HUES6 (cell line): ENCODE data around the gene UTF1.

Source experiments
- H3K27ac ChIP-seq: 2 replicates; pipeline ENCODE4 v1.7.0; 2013; ENCODE audit warnings: low read depth, mild to moderate bottlenecking, low read length, inconsistent platforms
- H3K27me3 ChIP-seq: 2 replicates; pipeline ENCODE4 v1.6.1; 2013; ENCODE audit warnings: low read length; ENCODE audit not compliant: control insufficient read depth, insufficient read depth
- H3K36me3 ChIP-seq: 2 replicates; pipeline ENCODE4 v1.6.1; 2013; ENCODE audit warnings: low read length; ENCODE audit not compliant: control insufficient read depth, insufficient read depth
- H3K4me1 ChIP-seq: 2 replicates; pipeline ENCODE4 v1.6.1; 2013; ENCODE audit warnings: low read length; ENCODE audit not compliant: control insufficient read depth, insufficient read depth
- H3K4me3 ChIP-seq: 2 replicates; pipeline ENCODE4 v1.5.1; 2013; ENCODE audit warnings: low read depth, low read length
- H3K9ac ChIP-seq: one replicate; pipeline ENCODE4 v1.6.1; 2013; ENCODE audit warnings: mild to moderate bottlenecking, low read length
- H3K9me3 ChIP-seq: 2 replicates; pipeline ENCODE4 v1.6.1; 2013; ENCODE audit warnings: low read depth, low read length; ENCODE audit not compliant: control insufficient read depth, insufficient read depth

Gene UTF1

DNA sequence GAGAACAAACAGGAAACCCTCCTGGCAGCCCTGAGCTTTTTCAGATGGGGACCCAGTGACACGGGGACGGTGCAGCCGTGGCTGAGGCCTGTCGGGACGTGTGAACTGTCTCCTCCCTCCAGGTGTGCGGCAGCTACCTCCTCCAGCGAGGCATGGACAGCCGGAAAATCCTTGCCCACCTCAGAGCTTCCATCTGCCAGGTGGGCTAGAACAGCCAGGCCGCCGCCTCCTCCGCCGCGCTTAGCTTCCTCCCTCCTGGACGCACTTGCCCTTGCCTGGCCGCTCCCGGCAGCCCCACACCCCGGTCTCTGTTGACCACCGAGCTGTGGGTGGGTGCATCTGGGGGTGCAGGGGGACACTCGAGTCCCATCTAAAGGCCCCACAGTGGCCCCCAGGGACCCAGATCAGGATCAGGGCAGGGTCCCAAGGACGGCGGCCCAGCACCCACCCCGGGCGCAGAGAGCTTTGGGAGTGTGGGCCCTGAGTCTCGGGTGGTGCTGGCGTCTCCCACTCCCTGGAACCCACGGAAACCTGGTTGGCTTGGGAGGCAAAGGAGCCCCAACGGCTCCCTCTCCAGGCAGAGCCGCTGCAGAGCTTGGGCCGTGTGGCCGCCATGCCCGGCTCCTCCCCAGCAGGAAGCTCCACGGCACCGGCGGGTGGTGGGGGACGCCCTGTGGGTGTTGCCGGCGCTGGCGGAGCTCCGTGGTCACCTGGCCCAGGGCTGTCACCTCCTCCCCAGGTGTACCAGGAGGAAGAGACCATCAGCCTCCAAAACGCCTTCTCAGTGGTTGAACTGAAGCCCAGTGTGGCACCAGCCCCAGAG, 32.9 kb upstream of the UTF1 start:
- H3K27ac ChIP-seq = 0 out of 2 replicates have a peak overlapping the region, but pooled peaks have one; percentile 31
- no peaks in the 10 kb centered on the region; the same call in 1 of the 2 replicates for H3K36me3 ChIP-seq
- H3K9ac ChIP-seq = no peak overlapping the region
- H3K4me3 ChIP-seq = no peak overlapping the region
- H3K27me3 ChIP-seq = no peaks in the 10 kb centered on the region
- H3K9me3 ChIP-seq = peaks cover under 1% of the 10 kb centered on the region; the same call in 1 of the 2 replicates
- H3K4me1 ChIP-seq = peaks cover 5% of the 10 kb centered on the region; the same call in 1 of the 2 replicates

DNA sequence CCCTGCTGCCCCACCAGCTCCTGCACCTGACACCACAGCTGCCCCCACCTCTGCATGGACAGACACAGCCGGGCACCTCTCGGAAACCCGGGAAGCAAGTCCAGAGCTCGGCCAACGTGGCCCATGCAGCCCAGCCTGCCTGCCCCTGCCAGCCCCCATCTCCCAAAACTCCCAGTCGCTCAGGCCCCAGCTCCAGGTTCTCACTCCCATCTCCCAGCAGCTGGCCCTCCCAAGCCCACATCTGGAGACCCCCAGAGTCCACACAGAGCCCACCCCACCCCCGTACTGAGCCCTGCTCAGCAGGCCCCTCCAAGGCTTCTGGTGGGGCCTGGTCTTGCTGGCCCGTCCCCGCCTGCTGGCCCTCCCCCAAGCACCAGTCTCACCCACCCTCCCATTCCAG, 32.2 kb upstream of the UTF1 start:
- Histone ChIP-seq H3K9me3 (no peaks in the 10 kb centered on the region), H3K27ac (no peak overlapping the region), H3K9ac (no peak overlapping the region), H3K36me3 (no peaks in the 10 kb centered on the region; the same call in none of the 2 replicates), H3K27me3 (no peaks in the 10 kb centered on the region), H3K4me3 (no peak overlapping the region), H3K4me1 (peaks cover 5% of the 10 kb centered on the region; the same call in 1 of the 2 replicates)

DNA sequence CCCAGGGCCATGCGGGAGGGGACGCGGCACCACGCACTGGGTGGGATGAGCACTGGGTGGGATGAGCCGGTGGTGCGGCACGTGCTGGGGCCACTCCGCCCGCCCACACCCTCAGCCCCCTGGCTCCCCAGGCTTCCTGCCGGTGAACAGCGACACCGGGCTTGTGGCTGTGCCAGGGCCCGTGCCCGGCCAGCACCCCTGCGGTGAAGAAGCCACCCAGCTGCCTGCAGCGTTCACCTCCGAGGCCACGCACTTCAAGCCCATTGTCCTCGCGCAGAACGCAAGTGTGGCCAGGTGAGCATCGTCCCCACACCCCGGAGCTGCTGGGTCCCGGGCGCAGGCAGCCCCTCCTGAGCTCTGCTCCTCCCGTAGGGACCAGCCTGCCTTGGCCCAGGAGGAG, 31.8 kb upstream of the UTF1 start:
- no peaks in the 10 kb centered on the region; the same call in none of the 2 replicates for H3K36me3 ChIP-seq
- no peak overlapping the region for H3K27ac ChIP-seq
- H3K27me3 ChIP-seq = no peaks in the 10 kb centered on the region
- H3K4me3 ChIP-seq = no peak overlapping the region
- H3K9ac ChIP-seq = no peak overlapping the region
- H3K4me1 ChIP-seq = peaks cover 5% of the 10 kb centered on the region; the same call in 1 of the 2 replicates
- no peaks in the 10 kb centered on the region for H3K9me3 ChIP-seq

DNA sequence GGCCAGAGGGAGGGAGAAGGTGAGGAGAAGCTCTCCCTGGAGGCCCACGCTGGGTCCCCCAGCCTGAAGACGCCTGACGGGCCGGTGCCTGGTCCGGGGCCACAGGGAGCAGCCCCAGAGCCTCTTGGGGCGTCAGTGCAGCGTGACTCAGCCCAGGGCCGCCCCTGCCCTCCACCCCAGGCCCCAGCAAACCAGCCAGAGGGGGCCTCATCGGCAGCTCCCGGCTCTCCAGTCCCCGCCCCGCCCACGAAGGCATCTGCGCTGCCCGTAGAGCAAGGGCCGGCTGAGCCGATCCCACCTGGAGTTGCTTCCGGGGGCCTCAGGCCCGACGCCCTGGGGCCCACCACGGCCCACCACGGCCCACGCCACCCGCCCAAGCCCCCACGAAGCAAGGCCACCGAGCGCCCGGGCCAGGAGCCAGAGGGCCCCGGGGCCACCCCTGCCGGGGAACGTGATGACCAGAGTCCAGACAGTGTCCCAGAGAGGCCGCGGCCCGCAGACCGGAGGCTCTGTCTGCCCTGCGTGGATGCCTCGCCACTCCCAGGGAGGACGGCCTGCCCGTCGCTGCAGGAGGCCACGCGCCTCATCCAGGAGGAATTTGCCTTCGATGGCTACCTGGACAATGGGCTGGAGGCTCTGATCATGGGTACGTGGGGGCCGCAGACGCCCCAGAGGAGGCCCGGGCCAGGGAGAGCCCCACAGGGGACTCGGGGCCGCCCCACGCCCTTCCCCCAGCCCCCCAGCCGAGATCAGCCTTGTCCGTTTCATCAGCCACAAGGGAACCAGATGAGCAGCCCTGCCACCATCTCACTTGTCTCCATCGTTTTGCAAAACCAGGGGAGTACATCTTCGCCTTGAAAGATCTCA, 31.2 kb upstream of the UTF1 start:
- no peaks in the 10 kb centered on the region for H3K9me3 ChIP-seq
- H3K4me3 ChIP-seq = no peak overlapping the region
- H3K4me1 ChIP-seq = peaks cover 5% of the 10 kb centered on the region; the same call in 1 of the 2 replicates
- no peaks in the 10 kb centered on the region; the same call in none of the 2 replicates for H3K36me3 ChIP-seq
- no peak overlapping the region for H3K9ac ChIP-seq
- H3K27ac ChIP-seq = no peak overlapping the region
- H3K27me3 ChIP-seq = no peaks in the 10 kb centered on the region

DNA sequence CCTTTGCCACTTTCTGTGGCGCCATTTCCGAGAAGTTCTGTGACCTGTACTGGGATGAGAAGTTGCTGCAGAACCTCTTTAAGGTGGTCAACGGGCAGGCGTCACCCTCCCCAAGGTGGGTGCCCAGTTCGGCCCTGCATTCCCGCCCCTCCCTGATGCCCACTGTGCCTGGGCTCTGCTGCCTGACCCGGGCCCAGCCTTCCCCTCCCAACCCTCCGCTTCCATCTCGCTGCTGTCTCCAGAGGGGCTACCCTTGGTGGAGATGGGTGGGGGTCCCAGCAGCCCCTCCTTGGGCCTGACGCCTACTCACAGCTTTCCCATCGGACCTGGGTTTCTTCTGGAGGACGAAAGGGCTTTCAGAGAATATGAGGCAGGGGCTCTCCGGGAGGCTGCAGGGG, 30.5 kb upstream of the UTF1 start:
- H3K9ac ChIP-seq = no peak overlapping the region
- H3K4me1 ChIP-seq = peaks cover 5% of the 10 kb centered on the region; the same call in 1 of the 2 replicates
- no peaks in the 10 kb centered on the region; the same call in none of the 2 replicates for H3K36me3 ChIP-seq
- H3K9me3 ChIP-seq = no peaks in the 10 kb centered on the region
- H3K4me3 ChIP-seq = no peak overlapping the region
- H3K27ac ChIP-seq = no peak overlapping the region
- no peaks in the 10 kb centered on the region for H3K27me3 ChIP-seq

DNA sequence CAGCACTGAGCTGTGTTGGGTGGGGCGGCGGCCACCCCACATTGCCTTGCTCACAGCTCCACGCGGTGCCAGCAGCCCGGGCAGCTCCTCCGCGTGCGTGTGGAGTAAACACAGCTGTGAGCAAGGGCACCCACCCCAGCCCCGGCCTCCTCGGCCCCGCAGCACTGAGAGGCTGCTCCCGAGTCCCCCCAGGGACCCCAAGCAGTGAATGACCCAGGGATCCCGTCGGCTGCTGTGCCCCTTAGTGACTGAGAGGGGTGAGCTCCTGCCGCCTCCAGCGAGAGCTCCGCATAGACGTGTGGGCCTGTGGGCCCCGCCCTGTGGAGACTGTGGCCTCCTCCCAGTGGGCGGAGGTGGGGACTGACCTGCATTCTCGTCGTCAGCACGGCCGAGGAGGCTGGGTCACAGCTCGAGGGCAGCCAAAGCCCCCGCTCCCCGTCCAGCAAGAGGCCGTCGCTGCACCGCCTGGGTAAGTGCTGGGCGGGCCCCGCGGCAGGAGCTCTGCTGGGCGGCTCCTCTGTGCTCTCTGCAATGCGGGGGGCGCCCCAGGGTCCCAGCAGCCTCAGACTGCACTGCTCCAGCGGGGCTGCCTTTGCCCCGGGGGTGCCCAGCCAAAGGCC, 29.9 kb upstream of the UTF1 start:
- H3K27me3 ChIP-seq = no peaks in the 10 kb centered on the region
- H3K27ac ChIP-seq = no peak overlapping the region
- H3K4me3 ChIP-seq = no peak overlapping the region
- H3K36me3 ChIP-seq = no peaks in the 10 kb centered on the region; the same call in none of the 2 replicates
- H3K9me3 ChIP-seq = no peaks in the 10 kb centered on the region
- H3K4me1 ChIP-seq = peaks cover 5% of the 10 kb centered on the region; the same call in 1 of the 2 replicates
- no peak overlapping the region for H3K9ac ChIP-seq

DNA sequence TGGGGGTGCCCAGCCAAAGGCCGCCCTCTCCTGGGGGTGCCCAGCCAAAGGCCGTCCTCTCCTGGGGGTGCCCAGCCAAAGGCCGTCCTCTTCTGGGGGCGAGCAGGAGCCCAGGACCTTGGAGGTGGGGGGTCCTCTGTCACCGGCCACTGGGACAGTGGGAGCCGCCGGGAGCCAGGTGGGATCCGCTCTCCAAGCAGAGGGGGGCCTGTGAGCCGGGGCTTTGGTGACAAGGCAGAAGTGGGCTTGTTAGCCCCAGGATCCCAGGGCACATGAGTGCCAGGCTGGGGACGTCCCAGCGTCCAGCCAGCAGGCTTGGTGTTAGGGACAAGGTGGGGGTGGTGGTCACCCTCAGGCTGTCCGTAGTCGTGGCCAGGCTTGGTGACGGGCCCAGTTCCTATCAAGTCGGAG, 29.4 kb upstream of the UTF1 start:
- Histone ChIP-seq H3K4me3 (no peak overlapping the region), H3K27me3 (no peaks in the 10 kb centered on the region), H3K9me3 (no peaks in the 10 kb centered on the region), H3K9ac (no peak overlapping the region), H3K36me3 (no peaks in the 10 kb centered on the region; the same call in none of the 2 replicates), H3K4me1 (peaks cover 5% of the 10 kb centered on the region; the same call in 1 of the 2 replicates), H3K27ac (no peak overlapping the region)

DNA sequence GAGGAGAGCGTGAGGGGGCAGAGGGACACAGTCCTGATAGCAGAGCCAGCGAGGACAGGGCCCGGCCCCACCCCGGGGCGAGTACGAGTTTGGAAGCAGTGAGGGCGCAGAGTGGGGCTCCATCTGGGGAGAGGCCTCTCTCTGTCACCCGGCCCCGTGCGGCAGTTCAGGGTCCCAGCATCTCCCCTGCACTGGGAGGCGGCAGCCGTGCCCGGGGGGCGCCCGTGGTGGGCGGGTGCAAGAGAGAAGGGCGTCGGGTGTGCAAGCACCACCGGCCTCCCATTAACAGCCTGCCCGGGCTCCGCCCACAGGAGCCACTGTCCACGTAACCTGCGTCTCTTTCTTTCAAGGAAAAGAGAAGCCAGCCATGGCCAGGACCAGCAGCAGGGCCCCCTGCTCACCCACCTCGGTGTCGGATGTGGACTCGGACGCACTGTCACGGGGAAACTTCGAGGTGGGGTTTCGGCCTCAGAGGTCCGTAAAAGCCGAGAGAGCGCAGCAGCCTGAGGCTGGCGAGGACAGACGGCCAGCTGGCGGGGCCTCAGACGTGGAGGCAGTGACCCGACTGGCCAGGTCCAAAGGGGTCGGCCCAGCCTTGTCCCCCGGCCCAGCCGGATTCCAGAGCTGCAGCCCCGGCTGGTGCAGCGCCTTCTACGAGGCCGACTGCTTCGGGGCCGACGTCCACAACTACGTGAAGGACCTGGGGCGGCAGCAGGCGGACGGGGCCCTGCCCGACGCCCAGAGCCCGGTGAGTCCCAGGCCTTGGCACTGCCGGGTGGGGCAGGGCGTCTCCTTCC, 28.7 kb upstream of the UTF1 start:
- H3K27me3 ChIP-seq = no peaks in the 10 kb centered on the region

DNA sequence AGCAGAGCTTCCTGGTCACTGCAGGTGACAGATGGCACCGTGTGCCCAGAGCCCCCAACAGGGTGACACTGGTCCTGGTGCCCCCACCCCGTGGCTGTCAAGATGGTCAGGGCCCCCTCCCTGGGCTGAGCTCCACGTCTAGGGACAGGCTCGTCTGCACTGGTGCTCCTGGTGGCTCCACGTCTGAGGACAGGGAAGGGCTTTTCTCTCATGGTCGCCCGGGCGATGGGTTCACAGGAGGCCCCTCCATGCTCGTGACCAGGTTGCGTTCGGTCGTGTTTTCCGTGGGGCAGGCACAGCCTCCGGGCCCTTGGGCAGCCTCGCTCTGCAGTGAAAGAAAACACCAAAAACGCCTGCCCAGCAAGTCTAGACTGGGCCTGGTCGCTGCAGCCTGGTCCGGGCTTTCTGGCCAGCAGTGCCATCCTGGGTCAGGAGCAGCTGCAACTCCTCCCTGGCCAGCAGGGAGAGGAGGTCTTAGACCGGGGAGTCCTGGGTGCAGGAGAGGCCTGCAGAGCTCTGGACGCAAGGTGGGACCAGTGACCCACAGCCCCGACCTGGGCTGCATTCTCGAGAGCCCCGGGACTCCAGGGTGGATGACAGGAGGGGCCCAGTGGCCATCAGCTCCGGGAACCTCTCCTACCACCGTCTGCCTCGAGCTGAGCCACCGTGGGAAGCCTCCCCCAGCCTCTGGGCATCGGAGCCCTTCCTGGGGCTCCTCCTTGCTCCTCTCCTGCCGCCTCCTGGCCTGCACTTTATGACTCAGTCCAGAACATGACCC, 27.9 kb upstream of the UTF1 start:
- Histone ChIP-seq H3K4me3 (no peak overlapping the region), H3K36me3 (no peaks in the 10 kb centered on the region; the same call in none of the 2 replicates), H3K27ac (no peak overlapping the region), H3K4me1 (peaks cover 5% of the 10 kb centered on the region; the same call in 1 of the 2 replicates), H3K9me3 (no peaks in the 10 kb centered on the region), H3K27me3 (no peaks in the 10 kb centered on the region), H3K9ac (peak overlapping the region; percentile 11)

More for the DNA sequence above, 28.7 kb upstream of the UTF1 start:
- H3K36me3 ChIP-seq = no peaks in the 10 kb centered on the region; the same call in none of the 2 replicates
- H3K4me1 ChIP-seq = peaks cover 5% of the 10 kb centered on the region; the same call in 1 of the 2 replicates
- H3K9ac ChIP-seq = no peak overlapping the region
- no peak overlapping the region for H3K4me3 ChIP-seq
- no peak overlapping the region for H3K27ac ChIP-seq
- no peaks in the 10 kb centered on the region for H3K9me3 ChIP-seq
